ENCODE data around the gene BHLHE41. TPM values are rescaled to one million over a fixed set of nuclear protein-coding genes. Genes with fewer than 3 reads are reported as not detected.

BHLHE41 gene
- total and polyA plus RNA-seq, 11 donors, result 6.8 to 66.0 (median 31.4) TPM

- ATAC-seq (no peak), DNase-seq (no peak)
- TF ChIP-seq, protein P1, sequence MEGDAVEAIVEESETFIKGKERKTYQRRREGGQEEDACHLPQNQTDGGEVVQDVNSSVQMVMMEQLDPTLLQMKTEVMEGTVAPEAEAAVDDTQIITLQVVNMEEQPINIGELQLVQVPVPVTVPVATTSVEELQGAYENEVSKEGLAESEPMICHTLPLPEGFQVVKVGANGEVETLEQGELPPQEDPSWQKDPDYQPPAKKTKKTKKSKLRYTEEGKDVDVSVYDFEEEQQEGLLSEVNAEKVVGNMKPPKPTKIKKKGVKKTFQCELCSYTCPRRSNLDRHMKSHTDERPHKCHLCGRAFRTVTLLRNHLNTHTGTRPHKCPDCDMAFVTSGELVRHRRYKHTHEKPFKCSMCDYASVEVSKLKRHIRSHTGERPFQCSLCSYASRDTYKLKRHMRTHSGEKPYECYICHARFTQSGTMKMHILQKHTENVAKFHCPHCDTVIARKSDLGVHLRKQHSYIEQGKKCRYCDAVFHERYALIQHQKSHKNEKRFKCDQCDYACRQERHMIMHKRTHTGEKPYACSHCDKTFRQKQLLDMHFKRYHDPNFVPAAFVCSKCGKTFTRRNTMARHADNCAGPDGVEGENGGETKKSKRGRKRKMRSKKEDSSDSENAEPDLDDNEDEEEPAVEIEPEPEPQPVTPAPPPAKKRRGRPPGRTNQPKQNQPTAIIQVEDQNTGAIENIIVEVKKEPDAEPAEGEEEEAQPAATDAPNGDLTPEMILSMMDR (IDR thresholded peaks at IDR 0.05), result no peak
- TF ChIP-seq POLR2A (IDR thresholded peaks at IDR 0.05), result no peak
- no peaks in the 10 kb centered on the region for H3K27me3 ChIP-seq
- H3K9me3 ChIP-seq, result no peaks in the 10 kb centered on the region
- no peak overlapping the region for H3K4me3 ChIP-seq
- intact Hi-C loops (cut with DNase I), result no loop called here
- H3K4me1 ChIP-seq, result no peaks in the 10 kb centered on the region
- WGBS, 4 donors, result 48 to 96% (median 49%) methylated on average over 2 of the region's 2 CpGs
- H3K36me3 ChIP-seq, result no peaks in the 10 kb centered on the region
- H3K27ac ChIP-seq, result no peak overlapping the region
Measured at GRCh38 chr12:26143291-26143690, 18.5 kb upstream of the BHLHE41 start.

- no peak for ATAC-seq
Measured at GRCh38 chr12:26138860-26139259, 14.0 kb upstream of the BHLHE41 start.

GRCh38 chr12:26136688-26137087 is 11.9 kb upstream of the BHLHE41 start:
- DNase-seq (no peak), ATAC-seq (no peak)
- 81 to 92% (median 90%) methylated on average over 3 of the region's 3 CpGs for WGBS, 4 donors
- H3K4me3 ChIP-seq, result no peak overlapping the region
- intact Hi-C loops (cut with DNase I), result no loop called here
- no peak for TF ChIP-seq POLR2A (IDR thresholded peaks at IDR 0.05)
- no peaks in the 10 kb centered on the region for H3K36me3 ChIP-seq
- no peaks in the 10 kb centered on the region for H3K27me3 ChIP-seq
- H3K4me1 ChIP-seq, result peaks cover 0 to 7% (median 0%) of the 10 kb centered on the region in 12 donors
- no peaks in the 10 kb centered on the region for H3K9me3 ChIP-seq
- H3K27ac ChIP-seq, result no peak overlapping the region

More at GRCh38 chr12:26138860-26139259, 14.0 kb upstream of the BHLHE41 start:
- TF ChIP-seq, protein P1 (IDR thresholded peaks at IDR 0.05), result no peak
- TF ChIP-seq POLR2A (IDR thresholded peaks at IDR 0.05), result no peak
- Histone ChIP-seq H3K27ac (no peak overlapping the region), H3K36me3 (no peaks in the 10 kb centered on the region), H3K4me1 (peaks cover 0 to 7% (median 0%) of the 10 kb centered on the region in 12 donors), H3K27me3 (no peaks in the 10 kb centered on the region), H3K9me3 (no peaks in the 10 kb centered on the region), H3K4me3 (no peak overlapping the region)
- intact Hi-C loops (cut with DNase I), result no loop called here
- no peak for DNase-seq

GRCh38 chr12:26135571-26135970 is 10.7 kb upstream of the BHLHE41 start:
- H3K9me3 ChIP-seq, result no peaks in the 10 kb centered on the region
- no peak overlapping the region for H3K4me3 ChIP-seq
- no peaks in the 10 kb centered on the region for H3K27me3 ChIP-seq
- intact Hi-C loops (cut with DNase I), result no loop called here
- no peaks in the 10 kb centered on the region for H3K36me3 ChIP-seq
- no peak overlapping the region for H3K27ac ChIP-seq
- no peak for TF ChIP-seq POLR2A (IDR thresholded peaks at IDR 0.05)
- TF ChIP-seq, protein P1 (IDR thresholded peaks at IDR 0.05), result no peak
- ATAC-seq (no peak), DNase-seq (no peak)
- peaks cover 0 to 7% (median 0%) of the 10 kb centered on the region in 12 donors for H3K4me1 ChIP-seq
- WGBS, 4 donors, result 68 to 78% (median 76%) methylated on average over 3 of the region's 3 CpGs

- 44 to 67% (median 49%) methylated on average over 5 of the region's 5 CpGs for WGBS, 4 donors
Measured at GRCh38 chr12:26135010-26135420, 10.2 kb upstream of the BHLHE41 start.

More at GRCh38 chr12:26135010-26135420, 10.2 kb upstream of the BHLHE41 start:
- ATAC-seq (peak in 2 of 4 donors; percentile 26 to 46), DNase-seq (no peak)
- Histone ChIP-seq H3K36me3 (no peaks in the 10 kb centered on the region), H3K9me3 (no peaks in the 10 kb centered on the region), H3K27me3 (no peaks in the 10 kb centered on the region), H3K4me3 (no peak overlapping the region), H3K4me1 (peaks cover 0 to 7% (median 0%) of the 10 kb centered on the region in 12 donors), H3K27ac (no peak overlapping the region)
- intact Hi-C loops (cut with DNase I), result no loop called here
- no peak for TF ChIP-seq POLR2A (IDR thresholded peaks at IDR 0.05)
- TF ChIP-seq, protein P1 (IDR thresholded peaks at IDR 0.05), result no peak
